ENCODE results near the gene IL17A.

The IL17A gene

DNA sequence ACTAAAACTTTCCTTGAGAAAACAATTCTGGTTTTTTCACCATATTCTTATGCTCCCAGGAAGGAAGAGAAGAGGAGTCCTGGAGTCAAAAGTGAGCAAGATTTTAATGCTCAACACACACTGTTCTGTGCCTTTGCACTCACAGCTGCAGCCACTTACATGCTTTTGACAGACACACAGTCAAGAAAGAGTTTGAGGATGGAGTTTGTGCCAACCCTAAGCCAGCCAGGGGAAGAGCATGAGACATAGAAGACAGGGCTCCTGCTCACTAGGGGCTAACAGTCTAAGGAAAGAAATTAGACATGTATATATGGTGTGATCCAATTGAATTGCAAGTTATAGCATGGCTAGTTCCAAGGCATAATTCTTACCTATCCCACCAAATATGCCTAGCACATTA is 37.1 kb upstream of the IL17A start:
- TF ChIP-seq, protein P1, sequence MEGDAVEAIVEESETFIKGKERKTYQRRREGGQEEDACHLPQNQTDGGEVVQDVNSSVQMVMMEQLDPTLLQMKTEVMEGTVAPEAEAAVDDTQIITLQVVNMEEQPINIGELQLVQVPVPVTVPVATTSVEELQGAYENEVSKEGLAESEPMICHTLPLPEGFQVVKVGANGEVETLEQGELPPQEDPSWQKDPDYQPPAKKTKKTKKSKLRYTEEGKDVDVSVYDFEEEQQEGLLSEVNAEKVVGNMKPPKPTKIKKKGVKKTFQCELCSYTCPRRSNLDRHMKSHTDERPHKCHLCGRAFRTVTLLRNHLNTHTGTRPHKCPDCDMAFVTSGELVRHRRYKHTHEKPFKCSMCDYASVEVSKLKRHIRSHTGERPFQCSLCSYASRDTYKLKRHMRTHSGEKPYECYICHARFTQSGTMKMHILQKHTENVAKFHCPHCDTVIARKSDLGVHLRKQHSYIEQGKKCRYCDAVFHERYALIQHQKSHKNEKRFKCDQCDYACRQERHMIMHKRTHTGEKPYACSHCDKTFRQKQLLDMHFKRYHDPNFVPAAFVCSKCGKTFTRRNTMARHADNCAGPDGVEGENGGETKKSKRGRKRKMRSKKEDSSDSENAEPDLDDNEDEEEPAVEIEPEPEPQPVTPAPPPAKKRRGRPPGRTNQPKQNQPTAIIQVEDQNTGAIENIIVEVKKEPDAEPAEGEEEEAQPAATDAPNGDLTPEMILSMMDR (IDR thresholded peaks at IDR 0.05; ENCODE audit: borderline replicate concordance, extremely low read depth, low read length, poor library complexity, severe bottlenecking) = no peak
- TF ChIP-seq EZH2 (IDR thresholded peaks at IDR 0.05; ENCODE audit: borderline replicate concordance, low read depth, low read length, severe bottlenecking) = no peak
- H4K20me1 ChIP-seq (ENCODE audit: insufficient read depth, low read length) = no peaks in the 10 kb centered on the region
- no peaks in the 10 kb centered on the region for H3K9me3 ChIP-seq (ENCODE audit: insufficient read depth, low read length, severe bottlenecking)
- no peak for DNase-seq
- no peaks in the 10 kb centered on the region for H3K36me3 ChIP-seq (ENCODE audit: insufficient read depth, low read length)
- H3K4me3 ChIP-seq (ENCODE audit: low read depth in 1 of 2, low read length in 2 of 2) = no peak overlapping the region
- no peak for ATAC-seq (ENCODE audit: insufficient read depth, low read depth)
- H3K27ac ChIP-seq (ENCODE audit: low read length) = no peak overlapping the region
- H3K27me3 ChIP-seq (ENCODE audit: insufficient read depth, low read length, poor library complexity) = no peaks in the 10 kb centered on the region
- 0 out of 2 replicates have a peak, but pooled peaks cover 5% of the 10 kb centered on the region for H3K4me1 ChIP-seq (ENCODE audit: insufficient read depth, low read length)
- no peak overlapping the region for H3K4me2 ChIP-seq (ENCODE audit: insufficient read depth, low read length)
- no peak overlapping the region for H2AFZ ChIP-seq (ENCODE audit: low read depth, low read length)
- H3K79me2 ChIP-seq (ENCODE audit: insufficient read depth, low read length) = no peaks in the 10 kb centered on the region
- H3K9ac ChIP-seq (ENCODE audit: low read depth, low read length) = no peak overlapping the region

DNA sequence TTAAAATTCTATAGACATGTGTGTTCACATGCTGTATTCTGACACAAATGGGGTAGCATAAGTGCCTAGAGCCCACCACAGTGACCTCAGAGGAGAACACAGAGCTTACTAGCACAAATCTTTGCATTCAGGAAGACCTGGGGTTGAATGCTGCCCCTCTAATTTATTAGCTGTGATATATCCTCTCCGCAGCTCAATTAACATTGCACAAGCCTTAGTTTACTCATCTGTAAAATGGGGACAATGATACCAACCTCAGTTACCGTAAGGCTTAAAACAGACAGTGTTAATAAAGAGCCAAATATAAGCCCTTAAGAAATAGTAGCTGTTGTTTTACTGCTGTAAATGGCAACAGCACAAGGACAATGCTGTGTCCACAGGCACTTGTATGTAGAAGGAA is 36.2 kb upstream of the IL17A start:
- Histone ChIP-seq H3K36me3 (ENCODE audit: insufficient read depth, low read length) (no peaks in the 10 kb centered on the region), H4K20me1 (ENCODE audit: insufficient read depth, low read length) (no peaks in the 10 kb centered on the region), H3K4me3 (ENCODE audit: low read depth in 1 of 2, low read length in 2 of 2) (no peak overlapping the region), H3K27me3 (ENCODE audit: insufficient read depth, low read length, poor library complexity) (no peaks in the 10 kb centered on the region), H3K4me2 (ENCODE audit: insufficient read depth, low read length) (no peak overlapping the region), H3K9me3 (ENCODE audit: insufficient read depth, low read length, severe bottlenecking) (no peaks in the 10 kb centered on the region), H3K9ac (ENCODE audit: low read depth, low read length) (no peak overlapping the region), H3K27ac (ENCODE audit: low read length) (no peak overlapping the region), H3K4me1 (ENCODE audit: insufficient read depth, low read length) (0 out of 2 replicates have a peak, but pooled peaks cover 5% of the 10 kb centered on the region), H2AFZ (ENCODE audit: low read depth, low read length) (no peak overlapping the region), H3K79me2 (ENCODE audit: insufficient read depth, low read length) (no peaks in the 10 kb centered on the region)
- ATAC-seq (ENCODE audit: insufficient read depth, low read depth) (no peak), DNase-seq (no peak)
- TF ChIP-seq, protein P1 (IDR thresholded peaks at IDR 0.05; ENCODE audit: borderline replicate concordance, extremely low read depth, low read length, poor library complexity, severe bottlenecking) = no peak
- TF ChIP-seq EZH2 (IDR thresholded peaks at IDR 0.05; ENCODE audit: borderline replicate concordance, low read depth, low read length, severe bottlenecking) = no peak

DNA sequence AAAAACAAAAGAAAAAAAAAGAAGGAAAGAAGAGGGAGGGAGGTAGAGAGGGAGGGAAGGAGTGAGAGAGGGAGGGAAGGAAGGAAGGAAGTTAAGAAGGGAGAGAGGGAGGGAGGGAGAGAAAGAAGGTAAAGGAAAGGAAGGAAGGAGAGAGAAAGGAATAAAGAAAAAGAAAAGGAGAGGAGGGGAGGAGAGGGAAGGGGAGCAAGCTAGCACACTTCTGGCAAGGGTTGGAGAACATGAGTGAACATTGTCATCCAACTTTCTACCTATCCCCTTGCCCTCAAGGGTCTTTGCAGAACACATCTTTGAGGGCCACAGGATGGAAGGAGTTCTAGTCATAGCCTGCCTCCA is 34.1 kb upstream of the IL17A start:
- H2AFZ ChIP-seq (ENCODE audit: low read depth, low read length) = no peak overlapping the region
- no peak for DNase-seq

More for the DNA sequence above, 34.1 kb upstream of the IL17A start:
- H3K9me3 ChIP-seq (ENCODE audit: insufficient read depth, low read length, severe bottlenecking) = no peaks in the 10 kb centered on the region
- TF ChIP-seq EZH2 (IDR thresholded peaks at IDR 0.05; ENCODE audit: borderline replicate concordance, low read depth, low read length, severe bottlenecking) = no peak
- TF ChIP-seq, protein P1 (IDR thresholded peaks at IDR 0.05; ENCODE audit: borderline replicate concordance, extremely low read depth, low read length, poor library complexity, severe bottlenecking) = no peak
- no peaks in the 10 kb centered on the region for H3K36me3 ChIP-seq (ENCODE audit: insufficient read depth, low read length)
- H3K27ac ChIP-seq (ENCODE audit: low read length) = no peak overlapping the region
- no peaks in the 10 kb centered on the region for H3K79me2 ChIP-seq (ENCODE audit: insufficient read depth, low read length)
- no peak overlapping the region for H3K9ac ChIP-seq (ENCODE audit: low read depth, low read length)
- H4K20me1 ChIP-seq (ENCODE audit: insufficient read depth, low read length) = no peaks in the 10 kb centered on the region
- no peak for ATAC-seq (ENCODE audit: insufficient read depth, low read depth)
- H3K27me3 ChIP-seq (ENCODE audit: insufficient read depth, low read length, poor library complexity) = no peaks in the 10 kb centered on the region
- H3K4me2 ChIP-seq (ENCODE audit: insufficient read depth, low read length) = no peak overlapping the region
- H3K4me3 ChIP-seq (ENCODE audit: low read depth in 1 of 2, low read length in 2 of 2) = no peak overlapping the region
- peaks cover 6% of the 10 kb centered on the region for H3K4me1 ChIP-seq (ENCODE audit: insufficient read depth, low read length)
